Lung (tissue), 12 donors: ENCODE data around the gene ZBTB25. TPM values are rescaled to one million over a fixed set of nuclear protein-coding genes. Genes with fewer than 3 reads are reported as not detected.

Experiments used
- ATAC-seq: fragments of 200-7000 bp; cut with Tn5 transposase; one replicate; pipeline ENCODE4 v1.9.1; 2020; ENCODE audit warnings: moderate number of reproducible peaks; ENCODE audit not compliant: insufficient read depth, low FRiP score
- DNase-seq, 3 donors: peaks; one replicate each; pipeline ENCODE4 v3.0.0-alpha.2; 2013 to 2017
- H3K27ac ChIP-seq, 2 donors: one replicate each; pipeline ENCODE4 v1.5.1; 2013; ENCODE audit warnings: mild to moderate bottlenecking in 2 of 2, moderate library complexity in 2 of 2, control low read depth in 1 of 2, inconsistent platforms in 1 of 2, low read depth in 1 of 2, low read length in 1 of 2
- H3K27me3 ChIP-seq, 3 donors: one replicate each; pipeline ENCODE4 v1.5.1; 2013; ENCODE audit warnings: low read length in 2 of 3; ENCODE audit not compliant: control insufficient read depth in 3 of 3, insufficient read depth in 3 of 3
- H3K36me3 ChIP-seq, 4 donors: one replicate each; pipeline ENCODE4 v1.5.1; 2013; ENCODE audit warnings: low read length in 4 of 4, mild to moderate bottlenecking in 1 of 4, moderate library complexity in 1 of 4; ENCODE audit not compliant: control insufficient read depth in 4 of 4, insufficient read depth in 4 of 4
- H3K4me1 ChIP-seq, 5 donors: one replicate each; pipeline ENCODE4 v1.5.1; 2013; ENCODE audit warnings: low read length in 5 of 5, mild to moderate bottlenecking in 2 of 5, moderate library complexity in 1 of 5; ENCODE audit not compliant: control insufficient read depth in 5 of 5, insufficient read depth in 5 of 5
- H3K4me3 ChIP-seq: one replicate; pipeline ENCODE4 v1.5.1; 2013; ENCODE audit warnings: mild to moderate bottlenecking, control low read depth, moderate library complexity
- H3K9ac ChIP-seq, 2 donors: one replicate each; pipeline ENCODE4 v1.5.1; 2013; ENCODE audit warnings: low read length in 2 of 2, control low read depth in 1 of 2; ENCODE audit not compliant: insufficient read depth in 1 of 2
- H3K9me3 ChIP-seq, 4 donors: one replicate each; pipeline ENCODE4 v1.5.1; 2013; ENCODE audit warnings: low read length in 3 of 4, mild to moderate bottlenecking in 1 of 4, moderate library complexity in 1 of 4; ENCODE audit not compliant: control insufficient read depth in 4 of 4, insufficient read depth in 3 of 4
- WGBS, 2 donors: extraction: QIAGEN DNeasy Blood & Tissue Kit; methylation state at CpG; one replicate each; pipeline ENCODE4 v1.1.7; 2013; 5-methylcytosine and 5-hydroxymethylcytosine counted together
- polyA plus RNA-seq, 2 donors: library from polyadenylated mRNA; stranded (reverse); fragments of 200-250 nt; gene quantifications; one replicate each; pipeline ENCODE4 v1.2.1, GENCODE V29; 2013
- total RNA-seq, 2 donors: library from RNA; depleted of rRNA in 1 of 2; stranded (reverse); fragments of >200 nt in 1 of 2; gene quantifications; one replicate each; pipeline ENCODE4 v1.2.1, GENCODE V29; 2014 to 2021
- TF ChIP-seq, protein P1 (sequence below): IDR thresholded peaks from 2 replicates; pipeline ENCODE4 v1.5.1; 2012; ENCODE audit warnings: mild to moderate bottlenecking; ENCODE audit errors: control extremely low read depth, extremely low read depth
- donor health status: control.
- donor health status: control.
- donor health status: Bipolar disorder and iron deficiency.
- donor health status: healthy.
- donor health status: DM: yes; HTN: yes; CAD: no.

ZBTB25 gene
- total and polyA plus RNA-seq, 4 donors = 4.0 to 15.4 (median 9.2) TPM

- Histone ChIP-seq H3K9ac (no peak overlapping the region), H3K9me3 (no peaks in the 10 kb centered on the region), H3K4me1 (peaks cover 0 to 3% (median 0%) of the 10 kb centered on the region in 5 donors), H3K27me3 (no peaks in the 10 kb centered on the region), H3K4me3 (no peak overlapping the region), H3K27ac (no peak overlapping the region), H3K36me3 (peaks cover 0 to 4% (median 0%) of the 10 kb centered on the region in 4 donors)
- ATAC-seq = no peak
- TF ChIP-seq, protein P1, sequence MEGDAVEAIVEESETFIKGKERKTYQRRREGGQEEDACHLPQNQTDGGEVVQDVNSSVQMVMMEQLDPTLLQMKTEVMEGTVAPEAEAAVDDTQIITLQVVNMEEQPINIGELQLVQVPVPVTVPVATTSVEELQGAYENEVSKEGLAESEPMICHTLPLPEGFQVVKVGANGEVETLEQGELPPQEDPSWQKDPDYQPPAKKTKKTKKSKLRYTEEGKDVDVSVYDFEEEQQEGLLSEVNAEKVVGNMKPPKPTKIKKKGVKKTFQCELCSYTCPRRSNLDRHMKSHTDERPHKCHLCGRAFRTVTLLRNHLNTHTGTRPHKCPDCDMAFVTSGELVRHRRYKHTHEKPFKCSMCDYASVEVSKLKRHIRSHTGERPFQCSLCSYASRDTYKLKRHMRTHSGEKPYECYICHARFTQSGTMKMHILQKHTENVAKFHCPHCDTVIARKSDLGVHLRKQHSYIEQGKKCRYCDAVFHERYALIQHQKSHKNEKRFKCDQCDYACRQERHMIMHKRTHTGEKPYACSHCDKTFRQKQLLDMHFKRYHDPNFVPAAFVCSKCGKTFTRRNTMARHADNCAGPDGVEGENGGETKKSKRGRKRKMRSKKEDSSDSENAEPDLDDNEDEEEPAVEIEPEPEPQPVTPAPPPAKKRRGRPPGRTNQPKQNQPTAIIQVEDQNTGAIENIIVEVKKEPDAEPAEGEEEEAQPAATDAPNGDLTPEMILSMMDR = peak; percentile 17
- peak in 2 of 3 donors; percentile 59 to 64 for DNase-seq
Observed at GRCh38 chr14:64478634-64479250, 24.9 kb downstream of the ZBTB25 start.

GRCh38 chr14:64476438-64476837 is 27.2 kb downstream of the ZBTB25 start:
- H3K4me1 ChIP-seq = peaks cover 0 to 3% (median 0%) of the 10 kb centered on the region in 5 donors
- no peak overlapping the region for H3K27ac ChIP-seq
- WGBS, 2 donors = 95 to 96% methylated on average over 8 of the region's 8 CpGs
- H3K4me3 ChIP-seq = no peak overlapping the region
- H3K9ac ChIP-seq = no peak overlapping the region
- H3K36me3 ChIP-seq = peaks cover 0 to 4% (median 0%) of the 10 kb centered on the region in 4 donors
- ATAC-seq (no peak), DNase-seq (no peak)
- H3K9me3 ChIP-seq = no peaks in the 10 kb centered on the region
- TF ChIP-seq, protein P1 = no peak
- H3K27me3 ChIP-seq = no peaks in the 10 kb centered on the region

DNA sequence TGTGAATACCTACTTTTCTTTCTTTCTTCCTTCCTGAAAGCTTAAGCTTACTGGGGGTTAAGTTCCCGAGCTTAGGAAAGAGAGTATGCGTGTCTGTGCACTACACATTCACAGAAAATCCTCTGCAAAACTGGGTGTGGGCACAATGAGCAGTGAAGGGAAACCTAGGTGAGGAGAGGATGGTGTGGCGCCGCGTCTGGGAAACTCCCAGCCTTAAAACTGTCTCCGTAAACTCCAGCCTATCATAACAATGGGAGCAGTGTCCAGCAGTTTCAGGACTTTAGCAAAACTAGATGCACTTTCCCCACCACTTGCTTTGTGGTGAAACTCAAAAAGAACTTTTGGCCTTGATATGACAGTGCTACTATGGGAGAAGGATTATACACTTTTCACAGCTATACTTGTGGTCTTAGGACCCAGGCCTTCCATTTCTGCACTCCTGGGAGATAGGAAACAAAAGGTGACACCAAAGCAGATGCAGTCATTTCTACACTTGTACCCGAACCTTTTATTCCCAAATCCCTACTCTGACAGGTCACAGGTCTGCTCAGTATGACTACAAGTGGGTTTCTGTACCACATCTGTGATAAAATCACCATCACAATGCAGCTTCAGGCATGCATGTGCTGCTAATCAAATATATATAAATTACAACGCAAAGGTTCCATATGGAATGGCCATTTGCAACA is 27.9 kb downstream of the ZBTB25 start:
- 93 to 97% methylated on average over 8 of the region's 8 CpGs for WGBS, 2 donors

More for the DNA sequence above, 27.9 kb downstream of the ZBTB25 start:
- H3K36me3 ChIP-seq = peaks cover 0 to 2% (median 0%) of the 10 kb centered on the region in 4 donors
- peaks cover 0 to 3% (median 0%) of the 10 kb centered on the region in 5 donors for H3K4me1 ChIP-seq
- DNase-seq (no peak), ATAC-seq (no peak)
- no peaks in the 10 kb centered on the region for H3K9me3 ChIP-seq
- H3K27ac ChIP-seq = no peak overlapping the region
- TF ChIP-seq, protein P1 = no peak
- H3K27me3 ChIP-seq = no peaks in the 10 kb centered on the region
- H3K9ac ChIP-seq = no peak overlapping the region
- no peak overlapping the region for H3K4me3 ChIP-seq
